Choroid plexus epithelial cell (primary cell): ENCODE results near the gene TRMT2A.

Experiments used
- DNase-seq: peaks from one replicate; pipeline ENCODE4 v3.0.0-alpha.2; 2010; ENCODE audit warnings: low read depth
- H3K4me3 ChIP-seq: 2 replicates; pipeline ENCODE4 v1.5.1; 2011; ENCODE audit warnings: low read depth, mild to moderate bottlenecking, control low read depth, low read length, moderate library complexity
- TF ChIP-seq, protein P1 (sequence below): conservative IDR thresholded peaks from 2 replicates; pipeline ENCODE4 v1.5.1; 2011; ENCODE audit warnings: low read depth, mild to moderate bottlenecking, control low read depth, inconsistent platforms, low read length, moderate library complexity

The TRMT2A gene

DNA sequence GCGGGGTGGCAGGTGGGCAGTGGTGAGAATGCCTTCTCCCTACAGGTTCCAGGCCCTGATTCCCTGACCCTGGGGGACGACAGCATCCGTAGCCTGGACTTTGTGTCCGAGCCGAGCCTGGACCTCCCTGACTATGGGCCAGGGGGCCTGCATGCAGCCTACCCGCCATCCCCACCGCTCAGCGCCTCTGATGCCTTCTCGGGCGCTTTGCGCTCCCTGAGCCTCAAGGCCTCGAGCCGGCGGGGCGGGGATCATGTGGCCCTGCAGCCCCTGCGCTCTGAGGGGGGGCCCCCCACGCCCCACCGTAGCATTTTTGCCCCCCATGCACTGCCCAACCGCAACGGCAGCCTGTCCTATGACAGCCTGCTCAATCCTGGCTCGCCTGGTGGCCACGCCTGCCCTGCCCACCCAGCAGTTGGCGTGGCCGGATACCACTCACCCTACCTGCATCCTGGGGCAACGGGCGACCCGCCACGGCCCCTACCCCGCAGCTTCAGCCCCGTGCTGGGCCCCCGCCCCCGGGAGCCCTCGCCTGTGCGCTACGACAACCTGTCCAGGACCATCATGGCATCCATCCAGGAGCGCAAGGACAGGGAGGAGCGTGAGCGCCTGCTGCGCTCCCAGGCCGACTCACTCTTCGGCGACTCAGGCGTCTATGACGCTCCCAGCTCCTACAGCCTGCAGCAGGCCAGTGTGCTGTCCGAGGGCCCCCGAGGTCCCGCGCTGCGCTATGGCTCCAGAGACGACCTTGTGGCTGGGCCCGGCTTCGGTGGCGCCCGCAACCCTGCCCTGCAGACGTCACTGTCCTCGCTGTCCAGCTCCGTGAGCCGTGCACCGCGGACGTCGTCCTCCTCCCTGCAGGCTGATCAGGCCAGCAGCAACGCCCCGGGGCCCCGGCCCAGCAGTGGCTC is 25.9 kb upstream of the TRMT2A start:
- TF ChIP-seq, protein P1, sequence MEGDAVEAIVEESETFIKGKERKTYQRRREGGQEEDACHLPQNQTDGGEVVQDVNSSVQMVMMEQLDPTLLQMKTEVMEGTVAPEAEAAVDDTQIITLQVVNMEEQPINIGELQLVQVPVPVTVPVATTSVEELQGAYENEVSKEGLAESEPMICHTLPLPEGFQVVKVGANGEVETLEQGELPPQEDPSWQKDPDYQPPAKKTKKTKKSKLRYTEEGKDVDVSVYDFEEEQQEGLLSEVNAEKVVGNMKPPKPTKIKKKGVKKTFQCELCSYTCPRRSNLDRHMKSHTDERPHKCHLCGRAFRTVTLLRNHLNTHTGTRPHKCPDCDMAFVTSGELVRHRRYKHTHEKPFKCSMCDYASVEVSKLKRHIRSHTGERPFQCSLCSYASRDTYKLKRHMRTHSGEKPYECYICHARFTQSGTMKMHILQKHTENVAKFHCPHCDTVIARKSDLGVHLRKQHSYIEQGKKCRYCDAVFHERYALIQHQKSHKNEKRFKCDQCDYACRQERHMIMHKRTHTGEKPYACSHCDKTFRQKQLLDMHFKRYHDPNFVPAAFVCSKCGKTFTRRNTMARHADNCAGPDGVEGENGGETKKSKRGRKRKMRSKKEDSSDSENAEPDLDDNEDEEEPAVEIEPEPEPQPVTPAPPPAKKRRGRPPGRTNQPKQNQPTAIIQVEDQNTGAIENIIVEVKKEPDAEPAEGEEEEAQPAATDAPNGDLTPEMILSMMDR, result no peak
- H3K4me3 ChIP-seq, result no peak overlapping the region
- no peak for DNase-seq

DNA sequence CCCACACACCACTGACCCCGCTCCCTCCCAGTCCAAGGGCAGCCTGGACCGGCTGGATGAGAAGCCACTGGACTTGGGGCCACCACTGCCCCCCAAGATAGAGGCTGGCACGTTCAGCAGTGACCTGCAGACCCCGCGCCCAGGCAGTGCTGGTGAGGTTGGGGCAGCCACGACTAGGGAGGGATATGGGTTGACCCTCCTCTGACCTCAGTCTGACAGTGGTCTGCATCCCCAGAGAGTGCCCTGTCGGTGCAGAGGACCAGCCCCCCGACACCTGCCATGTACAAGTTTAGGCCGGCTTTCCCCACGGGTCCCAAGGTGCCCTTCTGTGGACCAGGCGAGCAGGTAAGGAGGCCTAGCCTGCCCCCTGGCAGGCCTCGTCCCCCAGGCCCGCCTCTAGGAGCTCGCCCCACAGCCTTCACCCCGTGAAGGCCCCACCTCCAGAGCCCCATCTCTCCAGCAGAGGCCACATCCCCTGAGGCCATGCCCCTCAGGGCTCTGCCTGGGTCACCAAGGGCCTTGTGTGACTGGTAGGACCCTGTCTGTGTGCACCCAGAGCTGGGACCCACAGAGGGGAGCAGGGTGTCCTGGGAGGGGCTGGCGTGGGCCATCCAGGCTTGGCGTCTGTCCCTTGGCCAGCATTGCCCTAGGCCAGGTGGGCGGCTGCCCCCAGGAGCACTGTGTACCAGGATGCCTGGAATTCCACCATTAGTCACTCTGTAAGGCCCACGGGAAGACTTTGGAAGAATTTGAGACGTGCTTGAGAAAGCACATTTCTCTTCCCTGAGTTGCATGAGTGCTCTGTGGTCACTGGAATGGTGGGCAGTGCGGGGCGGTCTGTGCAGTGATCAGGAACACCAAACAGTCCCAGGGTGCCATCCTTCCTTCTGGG is 24.4 kb upstream of the TRMT2A start:
- peak; percentile 76 for DNase-seq
- TF ChIP-seq, protein P1, result no peak
- no peak overlapping the region for H3K4me3 ChIP-seq

DNA sequence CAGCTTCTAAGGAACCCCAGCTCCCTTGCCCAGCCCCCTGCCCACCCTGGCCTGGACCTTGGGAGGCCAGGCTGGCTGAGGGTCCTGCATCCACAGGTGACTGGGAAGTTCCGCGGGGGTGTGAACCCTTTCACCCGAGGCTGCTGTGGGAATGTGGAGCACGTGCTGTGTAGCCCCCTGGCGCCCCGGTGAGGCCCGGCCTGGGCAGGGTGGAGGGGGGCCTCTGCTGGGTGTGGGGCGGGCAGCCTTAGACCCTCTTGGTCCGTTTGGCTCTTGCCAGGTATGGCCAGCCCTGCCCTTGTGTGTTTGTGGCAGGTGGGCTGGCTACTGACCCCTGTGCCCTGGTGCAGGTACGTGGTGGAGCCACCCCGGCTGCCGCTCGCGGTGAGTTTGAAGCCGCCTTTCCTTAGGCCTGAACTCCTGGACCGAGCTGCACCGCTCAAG is 23.5 kb upstream of the TRMT2A start:
- TF ChIP-seq, protein P1, result no peak
- DNase-seq, result no peak
- H3K4me3 ChIP-seq, result no peak overlapping the region

DNA sequence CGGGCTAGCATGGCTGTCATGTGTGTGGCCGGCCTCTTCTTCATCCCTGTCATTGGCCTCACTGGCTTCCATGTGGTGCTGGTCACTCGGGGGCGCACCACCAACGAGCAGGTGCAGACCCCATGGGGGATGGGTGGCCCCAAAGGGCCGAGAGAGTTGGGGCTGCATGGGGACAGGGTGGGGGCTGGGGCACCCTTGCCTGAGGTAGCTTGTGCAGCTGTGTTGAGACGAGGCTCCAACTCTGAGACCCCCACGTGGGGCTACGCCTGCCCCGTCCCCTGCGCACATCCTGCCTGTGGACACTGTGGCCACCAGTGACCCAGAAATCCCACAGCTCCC is 23.1 kb upstream of the TRMT2A start:
- TF ChIP-seq, protein P1, result no peak

DNA sequence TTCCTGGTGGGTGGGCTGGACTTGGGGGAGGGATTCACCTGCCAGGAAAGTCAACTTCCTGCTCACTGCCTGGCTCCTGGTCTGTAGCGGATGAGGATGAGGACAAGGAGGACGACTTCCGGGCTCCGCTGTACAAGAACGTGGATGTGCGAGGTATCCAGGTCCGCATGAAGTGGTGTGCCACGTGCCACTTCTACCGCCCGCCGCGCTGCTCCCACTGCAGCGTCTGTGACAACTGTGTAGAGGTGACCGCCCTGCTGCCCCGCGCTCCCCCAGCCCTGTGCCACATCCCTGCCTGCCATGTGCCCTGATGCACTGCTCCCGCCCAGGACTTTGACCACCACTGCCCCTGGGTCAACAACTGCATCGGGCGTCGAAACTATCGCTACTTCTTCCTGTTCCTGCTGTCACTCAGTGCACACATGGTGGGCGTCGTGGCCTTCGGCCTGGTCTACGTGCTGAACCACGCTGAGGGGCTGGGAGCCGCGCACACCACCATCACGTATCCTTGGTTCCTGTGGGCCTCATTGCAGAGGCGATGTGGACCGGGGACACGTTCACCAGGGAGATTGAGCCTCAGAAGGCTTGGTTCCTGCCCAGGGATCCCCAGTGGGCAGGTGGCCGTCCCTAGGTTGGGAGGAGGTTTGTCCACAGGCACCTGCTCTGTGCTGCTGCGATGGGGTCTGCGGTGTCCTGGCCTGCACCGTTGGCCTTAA is 22.5 kb upstream of the TRMT2A start:
- no peak for DNase-seq
- TF ChIP-seq, protein P1, result no peak
- no peak overlapping the region for H3K4me3 ChIP-seq

More for the DNA sequence above, 23.1 kb upstream of the TRMT2A start:
- DNase-seq, result no peak
- H3K4me3 ChIP-seq, result no peak overlapping the region

- H3K4me3 ChIP-seq, result no peak overlapping the region
- no peak for DNase-seq
- TF ChIP-seq, protein P1, result no peak
These were observed 21.8 kb upstream of the TRMT2A start for GRCh38 chr22:20138868-20139267.
